Activated CD4-positive, CD25-positive, alpha-beta regulatory T cell treated with anti-CD3 and anti-CD28 coated beads, Interleukin-2, amount 50 U/mL, for 24 hours (primary cell): ENCODE measurements around the gene ITPK1.
A peak's percentile ranks its signal among the peaks of the same experiment; 100 is the strongest.

Experiments used
- ATAC-seq, 2 donors: fragments of 150-1000 bp; cut with Tn5 transposase; one replicate each; pipeline ENCODE4 v1.10.0; 2021; ENCODE audit warnings: mild to moderate bottlenecking in 1 of 2, moderate library complexity in 1 of 2

Gene ITPK1

DNA sequence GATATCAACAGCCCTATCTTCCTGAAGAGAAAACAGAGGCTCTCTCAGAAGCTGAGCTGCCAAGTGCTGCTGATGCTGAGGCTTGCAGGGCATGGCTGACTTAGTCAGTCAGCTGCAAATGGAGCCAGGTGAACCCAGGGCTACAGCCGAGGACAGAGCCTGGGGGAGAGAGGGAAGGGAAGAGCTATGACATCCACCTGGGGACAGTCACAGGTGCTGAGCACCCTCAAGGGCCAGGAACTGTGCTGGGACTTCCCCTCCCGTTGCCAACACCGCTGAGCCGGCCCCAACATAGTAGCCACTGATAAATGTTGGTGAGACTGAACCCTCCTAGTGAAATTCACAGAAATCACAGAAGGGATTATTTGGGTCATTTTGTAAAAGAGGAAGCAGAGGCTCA, 199.5 kb downstream of the ITPK1 start:
- no peak for ATAC-seq

DNA sequence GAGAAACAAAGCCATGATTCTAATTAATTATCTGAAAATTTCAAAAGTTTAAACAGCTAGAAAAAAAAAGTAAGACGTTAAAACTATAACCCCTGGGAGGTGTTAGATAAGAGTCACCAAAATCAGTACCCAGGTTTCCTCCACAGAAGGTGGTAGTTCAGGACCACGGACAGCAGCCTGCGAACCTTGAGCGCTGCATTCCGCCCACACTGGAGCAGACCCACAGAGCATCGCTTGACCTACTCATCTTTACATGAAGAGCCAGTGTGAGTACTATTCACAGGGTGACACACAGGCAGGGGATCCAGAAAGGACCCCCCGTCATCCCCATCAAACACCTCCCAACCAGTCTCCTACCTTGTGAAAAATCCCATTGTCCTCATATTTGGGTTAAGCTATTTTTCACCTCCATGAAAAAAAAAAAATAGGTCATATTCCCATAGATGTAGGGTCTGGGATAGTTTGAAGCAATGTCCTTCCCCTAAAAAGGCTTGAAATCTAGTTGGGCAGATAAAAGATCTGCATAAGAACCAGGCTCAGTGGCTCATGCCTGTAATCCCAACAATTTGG, 201.6 kb downstream of the ITPK1 start:
- no peak for ATAC-seq

DNA sequence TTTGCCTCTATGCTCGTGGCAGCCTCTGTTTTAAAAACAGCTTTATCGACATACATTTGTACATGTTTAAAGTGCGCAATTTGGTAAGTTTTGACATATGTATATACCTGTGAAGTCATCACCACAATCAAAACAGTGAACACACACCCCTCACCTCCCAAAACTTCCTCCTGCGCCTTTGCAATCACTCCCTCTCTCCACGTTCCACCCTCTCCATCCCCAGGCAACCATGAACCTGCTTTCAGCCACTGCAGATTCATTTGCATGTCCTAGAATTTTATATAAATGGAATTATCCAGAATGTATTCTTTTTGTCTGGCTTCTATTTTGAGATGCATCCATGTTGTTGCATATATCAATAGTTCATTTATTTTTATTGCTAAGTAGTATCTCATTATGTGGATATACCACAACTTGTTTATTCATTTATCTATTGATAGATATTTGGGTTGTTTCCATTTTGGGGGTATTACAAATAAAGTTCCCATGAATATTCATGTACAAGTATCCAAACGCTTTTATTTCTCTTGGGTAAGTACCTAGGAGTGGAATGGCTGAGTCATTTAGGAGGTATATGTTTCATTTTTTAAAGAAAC, 208.3 kb downstream of the ITPK1 start:
- ATAC-seq: no peak

DNA sequence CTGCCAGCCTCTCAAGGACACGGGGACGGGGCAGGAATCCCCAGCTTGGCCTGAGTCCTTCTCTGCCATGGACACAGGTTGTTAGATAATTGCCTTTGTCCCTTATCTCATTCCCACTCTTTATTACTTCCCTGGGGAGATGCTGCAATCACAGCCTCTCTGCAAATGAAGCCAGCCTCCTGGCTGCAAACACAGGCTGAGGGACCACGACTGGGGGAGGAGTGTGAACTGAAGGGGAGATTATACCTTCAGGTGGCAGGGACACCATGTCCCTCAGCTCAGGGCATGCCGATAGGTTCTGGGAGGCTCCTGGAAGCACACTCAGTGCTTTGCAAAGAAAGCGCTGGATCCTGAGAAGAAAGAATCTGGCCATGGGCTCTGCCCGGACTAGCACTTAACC, 208.9 kb downstream of the ITPK1 start:
- ATAC-seq: no peak

DNA sequence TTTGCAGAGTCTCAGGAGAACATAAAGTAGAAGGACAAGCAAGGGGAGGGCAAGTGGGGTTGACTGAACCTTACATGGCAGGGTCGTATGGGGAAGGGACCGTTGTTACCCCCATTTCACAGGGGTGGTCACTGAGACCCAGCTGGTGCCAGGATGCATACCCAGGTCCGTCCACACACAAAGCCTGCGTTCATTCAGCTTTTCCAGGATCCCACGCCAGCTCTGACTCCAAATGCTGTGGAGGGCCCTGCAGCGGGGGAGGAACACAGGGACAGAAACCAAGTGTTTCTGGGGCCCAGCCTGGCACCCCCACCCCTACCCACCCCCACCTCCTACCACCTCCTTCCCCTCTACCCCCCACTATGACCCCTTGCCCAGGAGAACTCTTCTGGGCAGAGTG, 209.3 kb downstream of the ITPK1 start:
- ATAC-seq: no peak

DNA sequence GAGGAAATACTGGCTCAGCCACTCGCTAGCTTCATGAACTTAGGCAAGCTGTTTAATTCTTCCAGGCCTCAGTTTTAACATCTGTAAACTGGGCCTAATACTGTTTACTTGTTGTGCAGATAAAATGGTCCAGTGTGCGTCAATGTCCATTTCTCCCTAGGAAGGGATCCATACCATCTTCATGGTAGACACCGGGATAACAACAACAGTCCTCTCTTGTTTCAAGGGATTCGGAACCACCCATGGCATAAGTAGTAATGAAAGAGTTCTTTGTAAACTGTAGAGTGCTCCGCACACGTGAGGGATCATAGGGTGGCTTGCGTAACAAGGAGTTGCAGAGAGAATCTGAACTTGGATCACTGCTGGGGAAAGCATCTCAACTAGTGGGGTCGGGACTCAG, 210.1 kb downstream of the ITPK1 start:
- ATAC-seq: no peak

DNA sequence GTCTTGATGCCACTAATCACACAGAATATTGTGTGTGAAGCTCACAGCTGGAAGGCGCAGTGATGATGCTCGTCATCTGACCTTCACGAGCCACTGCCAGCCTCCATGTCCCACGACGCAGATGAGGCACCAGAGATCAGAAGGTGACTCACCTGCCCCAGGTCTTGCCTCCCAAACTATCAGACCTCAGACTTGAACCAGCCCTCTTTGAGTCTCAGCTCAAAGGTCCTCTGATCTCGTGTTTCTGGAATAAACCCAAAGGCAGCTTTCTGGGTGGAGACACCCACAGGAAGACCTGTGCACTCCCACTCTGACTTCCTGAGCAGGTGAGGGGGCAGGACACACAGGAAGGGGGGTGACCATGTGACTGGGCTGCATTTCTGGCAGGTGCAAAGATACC, 212.4 kb downstream of the ITPK1 start:
- peak in 1 of 2 donors; percentile 72 for ATAC-seq

DNA sequence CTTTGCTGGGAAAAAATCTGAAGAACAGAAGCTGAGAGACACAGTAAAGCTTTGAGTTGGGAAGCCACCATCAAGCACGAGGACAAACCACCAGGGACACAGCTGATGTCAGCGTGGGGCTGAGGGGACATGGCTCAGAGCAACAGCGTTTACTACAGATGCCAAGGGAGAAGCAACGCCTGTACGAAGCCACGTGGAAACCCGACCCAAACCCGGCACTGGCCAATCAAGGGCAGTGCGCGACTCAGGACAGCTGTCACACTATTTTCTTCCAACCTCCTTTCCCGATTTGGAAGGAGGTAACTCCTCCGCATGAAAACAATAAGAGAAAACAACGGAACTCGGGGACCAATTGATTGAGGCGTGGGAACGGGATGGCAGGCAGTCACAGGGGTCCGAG, 213.0 kb downstream of the ITPK1 start:
- ATAC-seq: no peak

DNA sequence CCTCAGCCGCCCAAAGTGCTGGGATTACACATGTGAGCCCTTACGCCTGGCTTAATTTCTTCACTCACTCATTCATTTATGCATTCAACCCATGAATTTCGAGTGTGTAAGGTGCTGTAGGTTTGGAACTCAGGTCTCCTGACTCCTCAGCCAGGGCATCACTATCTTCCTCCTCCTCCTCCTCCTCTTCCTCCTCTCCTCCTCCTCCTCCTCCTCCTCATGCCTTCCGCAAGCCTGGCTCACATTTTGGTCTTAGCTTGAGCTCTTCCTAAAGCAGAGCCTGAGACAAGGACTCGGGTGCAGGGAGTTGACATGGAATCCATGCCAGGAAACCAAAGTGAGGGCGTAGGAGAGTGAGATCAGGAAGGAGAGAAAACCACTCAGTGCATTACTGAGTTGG, 213.5 kb downstream of the ITPK1 start:
- ATAC-seq: no peak

DNA sequence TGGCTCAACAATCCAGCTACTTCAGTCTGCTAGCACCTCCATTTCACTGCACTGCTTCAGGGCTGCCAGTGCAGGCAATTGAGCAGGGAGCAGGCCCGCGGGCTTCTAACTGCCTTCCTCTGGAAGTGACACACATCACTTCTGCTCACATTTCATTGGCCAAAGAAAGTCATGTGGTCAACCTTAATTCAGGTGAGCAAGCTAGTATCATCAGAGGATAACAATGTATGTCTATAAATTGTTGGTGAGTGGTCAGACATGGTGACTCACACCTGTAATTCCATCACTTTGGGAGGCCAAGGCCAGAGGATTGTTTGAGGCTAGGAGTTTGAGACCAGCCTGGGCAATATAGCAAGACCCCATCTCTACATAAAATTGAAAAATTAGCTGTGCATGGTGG, 215.1 kb downstream of the ITPK1 start:
- ATAC-seq: no peak

DNA sequence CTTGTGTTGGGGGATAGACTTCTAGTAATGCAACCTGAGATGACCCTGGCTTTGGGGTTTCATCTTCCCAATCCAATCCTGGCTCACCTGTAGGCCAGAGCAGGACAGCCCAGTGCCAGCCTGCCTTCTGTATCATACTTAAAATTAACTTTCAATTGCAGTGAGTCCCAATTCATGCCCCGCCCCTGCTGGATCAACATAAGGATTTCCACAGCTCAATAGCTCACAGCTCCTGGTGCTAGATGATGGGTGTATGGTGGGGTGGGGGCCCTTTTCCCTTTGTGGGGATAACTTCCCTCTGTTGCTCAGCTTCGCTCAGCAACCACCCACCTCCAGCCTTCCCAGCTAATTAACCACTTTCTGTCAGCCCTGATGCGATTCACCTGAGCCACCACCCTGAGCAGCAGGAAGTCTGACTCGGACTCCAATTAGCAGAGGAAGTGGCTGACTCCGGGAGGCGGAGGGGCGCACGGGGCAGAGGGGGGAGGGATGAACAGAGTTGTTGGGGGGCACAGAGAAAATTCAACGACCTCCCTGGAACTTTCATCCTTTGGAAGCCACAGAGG, 217.1 kb downstream of the ITPK1 start:
- no peak for ATAC-seq

DNA sequence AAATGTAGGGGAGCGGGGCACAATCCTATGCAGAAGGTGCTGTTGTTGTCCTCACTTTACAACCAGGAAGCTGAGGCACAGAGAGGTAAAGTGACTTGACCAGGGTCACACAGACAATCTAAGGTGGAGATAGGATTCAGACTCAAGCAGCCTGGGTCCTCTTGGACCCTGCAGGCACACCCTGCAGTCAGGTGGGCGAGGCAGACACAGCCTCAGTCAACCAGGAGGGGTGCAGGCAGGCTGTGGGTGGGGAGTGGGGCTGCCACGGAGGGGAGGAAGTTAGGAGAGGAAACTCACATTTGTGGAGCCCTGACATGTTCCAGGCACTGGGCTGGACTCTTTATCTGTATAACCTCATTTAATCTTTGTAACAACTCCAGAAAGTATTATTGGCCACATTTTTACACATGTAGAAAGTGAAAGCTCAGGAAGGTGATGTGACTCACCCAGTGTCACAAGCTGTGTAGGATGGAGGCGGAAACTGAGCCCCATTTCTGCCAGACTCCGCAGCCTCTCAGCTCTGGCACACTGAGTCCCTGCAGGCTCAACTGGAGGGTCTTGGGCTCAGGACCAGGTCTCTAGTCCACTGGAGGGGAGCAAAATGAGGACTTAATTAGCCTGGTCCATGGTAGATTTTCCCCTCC, 217.7 kb downstream of the ITPK1 start:
- ATAC-seq: peak; percentile 87 to 91

DNA sequence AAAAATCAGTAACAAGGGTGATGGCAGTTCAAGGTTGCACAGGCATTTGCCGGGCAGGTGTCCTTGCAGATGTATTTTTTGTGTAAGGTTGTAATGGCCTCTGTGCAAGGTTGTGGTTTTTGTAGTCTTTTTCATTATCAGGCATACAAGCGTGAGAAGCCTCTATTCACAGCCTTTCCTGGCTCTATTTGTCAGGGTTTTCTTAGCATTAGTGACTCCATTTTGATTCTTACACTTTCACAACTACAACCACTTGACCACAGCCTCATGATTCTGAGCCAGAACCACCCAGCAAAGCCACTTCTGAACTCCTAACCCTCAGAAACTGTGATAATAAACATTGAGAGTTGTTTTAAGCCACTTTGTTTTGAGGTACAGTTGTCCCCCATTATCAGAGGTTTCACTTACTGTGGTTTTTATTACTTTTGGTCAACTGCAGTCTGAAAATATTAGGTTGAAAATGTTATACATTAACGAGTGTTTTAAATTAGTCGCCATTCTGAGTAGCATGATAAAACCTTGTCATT, 220.3 kb downstream of the ITPK1 start:
- ATAC-seq: no peak

DNA sequence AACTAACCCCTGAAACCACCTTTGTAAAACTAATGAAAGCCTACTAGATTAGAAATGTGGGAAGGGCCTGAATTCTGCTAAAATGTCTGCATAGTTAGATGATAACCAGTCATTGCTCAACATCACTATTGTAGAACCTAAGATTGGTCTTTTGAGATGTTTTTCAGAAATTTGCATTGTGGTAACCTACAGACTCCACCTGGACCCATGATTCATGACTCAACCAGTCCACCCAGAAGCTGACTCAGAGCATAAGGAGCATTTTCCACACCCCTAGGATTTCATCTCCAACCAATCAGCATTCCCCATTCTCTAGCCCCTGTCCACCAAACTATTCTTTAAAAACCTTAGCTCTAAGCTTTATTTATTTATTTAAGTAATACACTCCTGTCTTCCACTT, 223.1 kb downstream of the ITPK1 start:
- peak; percentile 49 to 61 for ATAC-seq

DNA sequence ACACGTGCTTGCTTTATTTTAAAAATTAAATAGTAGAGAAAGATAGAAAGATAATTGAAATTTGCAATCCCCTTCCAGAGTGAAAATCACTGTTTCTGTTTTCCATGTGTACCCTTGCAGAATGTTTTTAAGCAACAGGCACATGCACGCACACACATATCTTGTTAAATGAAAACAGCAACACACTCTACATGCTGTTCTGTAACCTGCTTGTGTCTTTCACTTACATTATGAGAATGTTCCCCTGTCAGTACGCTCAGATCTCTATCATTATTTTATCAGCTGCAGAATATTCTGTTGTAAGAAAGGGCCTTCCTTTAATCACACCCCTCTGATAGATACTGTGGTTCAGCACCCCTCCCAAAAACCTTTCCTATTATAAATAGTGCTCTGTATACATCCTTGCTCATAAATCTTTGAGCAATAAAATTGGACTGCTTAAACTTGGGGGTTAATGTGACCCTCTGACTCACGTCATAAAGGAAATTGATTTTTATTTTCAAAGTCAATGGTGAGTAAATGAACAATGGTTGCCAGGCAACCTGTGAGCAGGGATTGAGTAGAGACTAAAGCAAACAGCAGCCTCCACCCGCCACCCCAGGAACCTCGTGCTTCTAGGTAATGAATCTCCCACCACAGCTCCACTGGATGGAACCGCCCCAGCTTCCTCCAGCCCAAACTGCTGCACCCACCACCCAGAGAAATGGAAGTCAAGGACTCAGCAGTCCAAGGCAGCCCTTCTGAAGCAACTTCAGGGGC, 224.7 kb downstream of the ITPK1 start:
- ATAC-seq: peak in 1 of 2 donors; percentile 52

DNA sequence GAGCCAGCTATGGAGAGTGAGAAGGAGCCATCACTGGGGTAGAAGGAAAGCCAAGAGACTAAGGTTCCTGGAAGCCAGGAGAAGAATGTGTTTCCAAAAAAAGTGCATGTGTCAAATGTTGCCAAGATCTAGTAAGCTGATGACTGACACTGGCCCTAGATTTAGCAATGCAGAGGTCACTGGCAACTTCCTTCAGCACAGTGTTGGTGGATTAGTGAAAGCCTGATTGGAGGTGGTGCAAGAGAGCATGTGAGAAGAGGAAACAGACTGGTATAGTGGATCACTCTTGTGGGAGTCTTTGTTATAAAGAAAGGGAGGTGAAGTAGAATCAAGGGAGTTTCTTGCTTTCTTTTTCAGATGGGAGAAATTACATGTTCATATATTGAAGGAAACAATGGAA, 226.8 kb downstream of the ITPK1 start:
- ATAC-seq: no peak

DNA sequence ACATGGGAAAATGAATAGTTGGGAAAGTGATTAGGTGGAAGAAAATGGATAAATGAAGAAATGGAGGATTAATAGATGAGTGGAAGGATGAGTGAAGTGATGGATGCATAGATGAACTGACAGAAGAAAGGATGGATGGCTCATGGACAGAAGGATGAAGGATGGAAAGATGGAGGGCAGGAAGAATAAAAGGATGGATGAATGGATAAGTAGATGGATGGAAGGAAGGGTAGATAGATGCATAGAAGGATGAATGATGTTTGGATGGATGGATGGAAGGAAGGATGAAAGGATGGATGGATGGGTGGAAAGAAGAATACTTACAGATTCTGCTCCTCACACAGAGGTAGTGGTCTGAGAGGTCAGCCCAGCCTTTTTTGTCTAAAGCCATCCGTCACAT, 228.6 kb downstream of the ITPK1 start:
- ATAC-seq: no peak
